ENCODE data around the gene AGFG2.

Gene AGFG2

DNA sequence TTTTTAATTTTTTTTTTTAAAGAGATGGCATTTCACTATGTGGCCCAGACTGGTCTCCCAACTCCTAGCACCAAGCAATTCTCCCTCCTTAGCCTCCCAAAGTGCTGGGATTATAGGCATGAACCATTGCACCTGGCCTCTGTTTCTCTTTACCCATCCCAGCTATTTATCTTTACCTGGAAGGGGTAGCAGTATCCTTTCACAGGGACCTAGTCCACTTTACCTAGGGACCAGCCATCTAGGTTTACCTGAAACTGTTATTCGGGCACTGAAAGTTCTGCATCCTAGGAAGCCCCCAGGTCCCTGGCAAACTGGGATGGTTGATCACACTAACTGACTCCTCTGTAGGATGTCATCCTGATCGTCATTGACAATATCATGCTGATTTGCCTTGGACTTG, 21.7 kb upstream of the AGFG2 start:
- Histone ChIP-seq H3K4me1 (ENCODE audit: control insufficient read depth, low read length) (peaks cover 22% of the 10 kb centered on the region), H4K20me1 (ENCODE audit: control insufficient read depth, insufficient read depth, low read depth, low read length) (no peaks in the 10 kb centered on the region), H3K4me3 (ENCODE audit: low read length) (no peak overlapping the region), H3F3A (ENCODE audit: control insufficient read depth, insufficient read depth) (peaks cover 11% of the 10 kb centered on the region; the same call in 1 of the 2 replicates), H3K27ac (ENCODE audit: low read depth, low read length) (no peak overlapping the region), H3K27me3 (ENCODE audit: control insufficient read depth, low read length) (peaks cover 12% of the 10 kb centered on the region; the same call in 1 of the 2 replicates), H3K9me3 (ENCODE audit: control insufficient read depth, insufficient read depth, low read length) (no peaks in the 10 kb centered on the region), H3K79me2 (ENCODE audit: control insufficient read depth, low read length) (no peaks in the 10 kb centered on the region), H3K9me2 (replicated peaks; ENCODE audit: control insufficient read depth, low read length) (no peaks in the 10 kb centered on the region), H3K4me2 (ENCODE audit: low read length) (no peak overlapping the region), H3K36me3 (ENCODE audit: control insufficient read depth, low read length) (no peaks in the 10 kb centered on the region)
- TF ChIP-seq, protein P1, sequence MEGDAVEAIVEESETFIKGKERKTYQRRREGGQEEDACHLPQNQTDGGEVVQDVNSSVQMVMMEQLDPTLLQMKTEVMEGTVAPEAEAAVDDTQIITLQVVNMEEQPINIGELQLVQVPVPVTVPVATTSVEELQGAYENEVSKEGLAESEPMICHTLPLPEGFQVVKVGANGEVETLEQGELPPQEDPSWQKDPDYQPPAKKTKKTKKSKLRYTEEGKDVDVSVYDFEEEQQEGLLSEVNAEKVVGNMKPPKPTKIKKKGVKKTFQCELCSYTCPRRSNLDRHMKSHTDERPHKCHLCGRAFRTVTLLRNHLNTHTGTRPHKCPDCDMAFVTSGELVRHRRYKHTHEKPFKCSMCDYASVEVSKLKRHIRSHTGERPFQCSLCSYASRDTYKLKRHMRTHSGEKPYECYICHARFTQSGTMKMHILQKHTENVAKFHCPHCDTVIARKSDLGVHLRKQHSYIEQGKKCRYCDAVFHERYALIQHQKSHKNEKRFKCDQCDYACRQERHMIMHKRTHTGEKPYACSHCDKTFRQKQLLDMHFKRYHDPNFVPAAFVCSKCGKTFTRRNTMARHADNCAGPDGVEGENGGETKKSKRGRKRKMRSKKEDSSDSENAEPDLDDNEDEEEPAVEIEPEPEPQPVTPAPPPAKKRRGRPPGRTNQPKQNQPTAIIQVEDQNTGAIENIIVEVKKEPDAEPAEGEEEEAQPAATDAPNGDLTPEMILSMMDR (IDR thresholded peaks at IDR 0.05; ENCODE audit: low read depth, low read length, poor library complexity, severe bottlenecking): no peak
- no peak for TF ChIP-seq EZH2phosphoT487 (IDR thresholded peaks at IDR 0.05; ENCODE audit: borderline replicate concordance, low read length)

DNA sequence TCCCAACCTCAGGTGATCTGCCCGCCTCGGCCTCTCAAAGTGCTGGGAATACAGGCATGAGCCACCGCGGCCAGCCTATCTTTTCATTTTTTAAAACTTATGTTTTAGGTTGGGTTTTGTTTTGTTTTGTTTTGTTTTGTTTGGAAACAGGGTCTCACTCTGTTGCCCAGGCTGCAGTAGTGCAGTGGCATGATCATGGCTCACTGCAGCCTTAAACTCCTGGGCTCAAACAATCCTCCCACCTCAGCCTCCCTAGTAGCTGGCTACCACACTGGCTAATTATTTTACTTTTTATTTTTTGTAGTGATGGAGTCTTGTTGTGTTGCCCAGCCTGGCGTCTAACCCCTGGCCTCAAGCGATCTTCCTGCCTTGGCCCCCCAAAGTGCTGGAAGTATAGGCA, 19.4 kb upstream of the AGFG2 start:
- H3K9me3 ChIP-seq (ENCODE audit: control insufficient read depth, insufficient read depth, low read length): no peaks in the 10 kb centered on the region
- H3K9me2 ChIP-seq (replicated peaks; ENCODE audit: control insufficient read depth, low read length): no peaks in the 10 kb centered on the region
- H3K4me1 ChIP-seq (ENCODE audit: control insufficient read depth, low read length): peaks cover 22% of the 10 kb centered on the region
- H3K27me3 ChIP-seq (ENCODE audit: control insufficient read depth, low read length): peaks cover 9% of the 10 kb centered on the region; the same call in 1 of the 2 replicates
- no peak overlapping the region for H3K27ac ChIP-seq (ENCODE audit: low read depth, low read length)
- no peaks in the 10 kb centered on the region for H4K20me1 ChIP-seq (ENCODE audit: control insufficient read depth, insufficient read depth, low read depth, low read length)
- H3K79me2 ChIP-seq (ENCODE audit: control insufficient read depth, low read length): no peaks in the 10 kb centered on the region
- no peak overlapping the region for H3K4me2 ChIP-seq (ENCODE audit: low read length)
- peaks cover 11% of the 10 kb centered on the region; the same call in 1 of the 2 replicates for H3F3A ChIP-seq (ENCODE audit: control insufficient read depth, insufficient read depth)
- TF ChIP-seq, protein P1 (IDR thresholded peaks at IDR 0.05; ENCODE audit: low read depth, low read length, poor library complexity, severe bottlenecking): no peak
- TF ChIP-seq EZH2phosphoT487 (IDR thresholded peaks at IDR 0.05; ENCODE audit: borderline replicate concordance, low read length): no peak
- H3K4me3 ChIP-seq (ENCODE audit: low read length): no peak overlapping the region
- no peaks in the 10 kb centered on the region for H3K36me3 ChIP-seq (ENCODE audit: control insufficient read depth, low read length)

- H3K9me2 ChIP-seq (replicated peaks; ENCODE audit: control insufficient read depth, low read length): no peaks in the 10 kb centered on the region
- peaks cover 10% of the 10 kb centered on the region; the same call in 1 of the 2 replicates for H3K27me3 ChIP-seq (ENCODE audit: control insufficient read depth, low read length)
- no peak overlapping the region for H3K4me2 ChIP-seq (ENCODE audit: low read length)
- H3K36me3 ChIP-seq (ENCODE audit: control insufficient read depth, low read length): no peaks in the 10 kb centered on the region
- no peak overlapping the region for H3K27ac ChIP-seq (ENCODE audit: low read depth, low read length)
- H3F3A ChIP-seq (ENCODE audit: control insufficient read depth, insufficient read depth): peaks cover 11% of the 10 kb centered on the region; the same call in 1 of the 2 replicates
- no peak for TF ChIP-seq EZH2phosphoT487 (IDR thresholded peaks at IDR 0.05; ENCODE audit: borderline replicate concordance, low read length)
- TF ChIP-seq, protein P1 (IDR thresholded peaks at IDR 0.05; ENCODE audit: low read depth, low read length, poor library complexity, severe bottlenecking): no peak
- no peaks in the 10 kb centered on the region for H3K79me2 ChIP-seq (ENCODE audit: control insufficient read depth, low read length)
- no peaks in the 10 kb centered on the region for H3K9me3 ChIP-seq (ENCODE audit: control insufficient read depth, insufficient read depth, low read length)
- no peaks in the 10 kb centered on the region for H4K20me1 ChIP-seq (ENCODE audit: control insufficient read depth, insufficient read depth, low read depth, low read length)
- peaks cover 19% of the 10 kb centered on the region for H3K4me1 ChIP-seq (ENCODE audit: control insufficient read depth, low read length)
- no peak overlapping the region for H3K4me3 ChIP-seq (ENCODE audit: low read length)
Measured at GRCh38 chr7:100520138-100520537, 18.9 kb upstream of the AGFG2 start.

All from DOHH2 (cell line).